Fibroblast of lung (primary cell): ENCODE measurements around the gene ORC1. TPM values are rescaled to one million over a fixed set of nuclear protein-coding genes. Genes with fewer than 3 reads are reported as not detected.

Experiments
- DNase-seq, 2 donors: peaks; one replicate each; pipeline versions ENCODE4 v3.0.0 to v3.0.0-alpha.2; 2010; ENCODE audit warnings: low read depth in 2 of 2
- H2AFZ ChIP-seq: 2 replicates; pipeline ENCODE4 v1.5.1; 2012; ENCODE audit warnings: low read length, control low read depth, inconsistent platforms
- H3K27ac ChIP-seq: 2 replicates; pipeline ENCODE4 v1.5.1; 2011; ENCODE audit warnings: low read length, control low read depth; ENCODE audit not compliant: insufficient read depth
- H3K27me3 ChIP-seq: 2 replicates; pipeline ENCODE4 v1.5.1; 2011; ENCODE audit warnings: mild to moderate bottlenecking, low read length; ENCODE audit not compliant: control insufficient read depth, insufficient read depth
- H3K36me3 ChIP-seq: 2 replicates; pipeline ENCODE4 v1.5.1; 2011; ENCODE audit warnings: low read length; ENCODE audit not compliant: control insufficient read depth, insufficient read depth
- H3K4me1 ChIP-seq: 2 replicates; pipeline ENCODE4 v1.5.1; 2011; ENCODE audit warnings: low read length; ENCODE audit not compliant: control insufficient read depth, insufficient read depth; ENCODE audit errors: extremely low read depth
- H3K4me2 ChIP-seq: 2 replicates; pipeline ENCODE4 v1.5.1; 2011; ENCODE audit warnings: low read length, control low read depth; ENCODE audit not compliant: insufficient read depth; ENCODE audit errors: extremely low read depth
- H3K4me3 ChIP-seq, 4 experiments: fragments of 200-600 bp in 1 of 4; sonication (generic) in 1 of 4; replicated peaks in 1 of 4; 2 replicates each; pipeline ENCODE4 v1.5.1; 2011 to 2016; ENCODE audit warnings: low read length in 4 of 4, low read depth in 3 of 4, mild to moderate bottlenecking in 3 of 4, control low read depth in 2 of 4, inconsistent platforms in 1 of 4, mixed read lengths in 1 of 4; ENCODE audit not compliant: insufficient read depth in 1 of 4; ENCODE audit errors: control extremely low read depth in 1 of 4
- H3K79me2 ChIP-seq: 2 replicates; pipeline ENCODE4 v1.5.1; 2012; ENCODE audit warnings: mild to moderate bottlenecking, low read length, inconsistent platforms; ENCODE audit not compliant: control insufficient read depth, insufficient read depth
- H3K9ac ChIP-seq: 2 replicates; pipeline ENCODE4 v1.5.1; 2011; ENCODE audit warnings: mild to moderate bottlenecking, low read length, control low read depth; ENCODE audit not compliant: insufficient read depth
- H3K9me3 ChIP-seq: 2 replicates; pipeline ENCODE4 v1.5.1; 2012; ENCODE audit warnings: low read depth, low read length; ENCODE audit not compliant: control insufficient read depth, insufficient read depth
- H4K20me1 ChIP-seq: 2 replicates; pipeline ENCODE4 v1.5.1; 2011; ENCODE audit warnings: low read length; ENCODE audit not compliant: control insufficient read depth, insufficient read depth; ENCODE audit errors: extremely low read depth
- CTCF ChIP-seq, 2 donors: IDR thresholded peaks in 1 of 2; conservative IDR thresholded peaks in 1 of 2; 1 replicate in 1 of 2; 2 replicates in 1 of 2; pipeline ENCODE4 v1.5.1; 2011 to 2012; ENCODE audit warnings: low read length in 2 of 2, control low read depth in 1 of 2, inconsistent platforms in 1 of 2, low read depth in 1 of 2, mild to moderate bottlenecking in 1 of 2
- EZH2 ChIP-seq: IDR thresholded peaks from 2 replicates; pipeline ENCODE4 v1.5.1; 2012; ENCODE audit warnings: low read length, control low read depth, mild to moderate bottlenecking; ENCODE audit errors: missing control alignments
- polyA plus RNA-seq, 2 donors: library from polyadenylated mRNA; depleted of rRNA in 1 of 2; stranded (reverse) in 1 of 2; unstranded in 1 of 2; fragments of >200 nt; gene quantifications; 2 replicates each; pipeline ENCODE4 v1.2.1, GENCODE V29; 2011 to 2012; ENCODE audit warnings: missing spikeins in 1 of 2
- total RNA-seq: library from RNA; depleted of rRNA; stranded (reverse); fragments of >200 nt; gene quantifications from 2 replicates; pipeline ENCODE4 v1.2.1, GENCODE V29; 2014

The ORC1 gene
- total and polyA plus RNA-seq, 2 donors (not counting 1 experiment from before 2014, with no cell fraction given) = 0.83 to 3.6 TPM

DNA sequence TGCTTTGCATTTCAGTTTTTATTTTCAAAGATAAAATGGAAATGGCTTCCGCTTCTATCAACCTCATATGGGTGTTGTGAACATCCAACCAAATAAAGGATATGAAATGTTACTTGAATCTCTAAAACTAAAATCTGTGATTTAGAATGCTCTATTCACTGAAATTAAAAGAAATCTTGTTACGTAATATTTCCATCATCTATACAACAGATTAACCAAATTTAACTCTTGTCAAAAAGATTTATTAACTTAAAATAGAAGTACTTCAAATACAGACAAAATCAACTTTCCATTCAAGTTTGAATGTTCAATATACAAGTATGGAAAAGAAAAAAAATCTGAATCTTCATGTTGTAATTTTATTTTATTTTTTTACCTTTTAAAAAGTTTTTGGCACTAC lies 18.8 kb upstream of the ORC1 start:
- H3K79me2 ChIP-seq = no peaks in the 10 kb centered on the region

DNA sequence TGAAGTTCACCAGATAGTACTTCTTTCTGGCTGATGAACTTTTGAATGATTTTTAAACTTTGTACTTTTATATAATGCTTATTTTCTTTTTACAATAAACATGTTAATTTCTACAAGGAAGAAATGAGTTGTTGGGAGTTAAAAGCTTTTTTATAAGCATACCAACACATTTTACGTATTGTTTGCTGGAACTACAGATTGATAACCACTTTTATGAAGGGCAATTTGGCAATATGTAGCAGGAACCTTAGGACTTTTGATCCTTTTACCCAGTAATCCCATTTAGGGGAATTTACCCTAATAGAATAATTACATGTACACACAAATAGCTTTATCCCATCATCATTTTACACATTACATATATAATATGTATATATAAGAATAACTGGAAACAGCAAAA lies 16.5 kb upstream of the ORC1 start:
- Histone ChIP-seq H2AFZ (no peak overlapping the region), H4K20me1 (no peaks in the 10 kb centered on the region), H3K9me3 (no peaks in the 10 kb centered on the region), H3K27ac (no peak overlapping the region), H3K79me2 (no peaks in the 10 kb centered on the region), H3K4me2 (no peak overlapping the region), H3K36me3 (peaks cover 1% of the 10 kb centered on the region), H3K4me3 (no peak overlapping the region), H3K4me1 (peaks cover 2% of the 10 kb centered on the region), H3K9ac (no peak overlapping the region), H3K27me3 (no peaks in the 10 kb centered on the region)
- TF ChIP-seq EZH2 (no peak), CTCF (conservative IDR thresholded peaks at IDR 0.05 in 1 of 2, IDR thresholded peaks at IDR 0.05 in 1 of 2; ENCODE audit: low read depth in 1 of 2, low read length in 2 of 2) (no peak)
- DNase-seq = no peak

More for the DNA sequence above, 18.8 kb upstream of the ORC1 start:
- H3K4me1 ChIP-seq = peaks cover 2% of the 10 kb centered on the region
- TF ChIP-seq EZH2 = no peak
- TF ChIP-seq CTCF (conservative IDR thresholded peaks at IDR 0.05 in 1 of 2, IDR thresholded peaks at IDR 0.05 in 1 of 2; ENCODE audit: low read depth in 1 of 2, low read length in 2 of 2) = no peak
- DNase-seq = no peak
- H3K4me2 ChIP-seq = no peak overlapping the region
- H4K20me1 ChIP-seq = no peaks in the 10 kb centered on the region
- H3K36me3 ChIP-seq = peaks cover 1% of the 10 kb centered on the region
- no peak overlapping the region for H3K4me3 ChIP-seq
- H3K27me3 ChIP-seq = no peaks in the 10 kb centered on the region
- H2AFZ ChIP-seq = no peak overlapping the region
- H3K9ac ChIP-seq = no peak overlapping the region
- no peak overlapping the region for H3K27ac ChIP-seq
- H3K9me3 ChIP-seq = no peaks in the 10 kb centered on the region

- Histone ChIP-seq H3K79me2 (no peaks in the 10 kb centered on the region), H3K4me2 (no peak overlapping the region), H3K27me3 (no peaks in the 10 kb centered on the region), H3K27ac (no peak overlapping the region), H3K9me3 (no peaks in the 10 kb centered on the region), H3K36me3 (peaks cover 3% of the 10 kb centered on the region), H3K9ac (no peak overlapping the region), H4K20me1 (no peaks in the 10 kb centered on the region), H2AFZ (no peak overlapping the region), H3K4me1 (no peaks in the 10 kb centered on the region), H3K4me3 (no peak overlapping the region)
- no peak for DNase-seq
- TF ChIP-seq EZH2 = no peak
- no peak for TF ChIP-seq CTCF (conservative IDR thresholded peaks at IDR 0.05 in 1 of 2, IDR thresholded peaks at IDR 0.05 in 1 of 2; ENCODE audit: low read depth in 1 of 2, low read length in 2 of 2)
These were observed 12.6 kb upstream of the ORC1 start for GRCh38 chr1:52416811-52417210.
